A673 (cell line): Measurements from ENCODE around the gene IL11. TPM values are rescaled to one million over a fixed set of nuclear protein-coding genes. Genes with fewer than 3 reads are reported as not detected.

Experiments
- BruUV-seq: library from RNA; stranded (reverse); fragments of 400-500 nt; replicated peaks from 2 replicates; lab custom pipeline; 2021; lab: Mats Ljungman, UMichigan
- CTCF ChIA-PET: fragments of 300-600 bp; sonication (Branson Sonifier 250); formaldehyde crosslinking; loops from one replicate; lab custom pipeline; 2022; ENCODE audit warnings: antibody characterized with exemption; lab: Charles Lee
- POLR2A ChIA-PET: fragments of 300-600 bp; sonication (Branson Sonifier 250); formaldehyde crosslinking; loops from one replicate; lab custom pipeline; 2022; ENCODE audit warnings: antibody characterized with exemption; ENCODE audit not compliant: low non-redundant PET; lab: Charles Lee
- DNase-seq: peaks from one replicate; pipeline ENCODE4 v3.0.0-alpha.2; 2015; ENCODE audit warnings: low spot score
- H3K27ac ChIP-seq: fragments of 200-600 bp; sonication (generic); 2 replicates; pipeline ENCODE4 v1.5.1; 2016; ENCODE audit warnings: mixed run types, low read depth, mild to moderate bottlenecking, mixed read lengths, antibody characterized with exemption, low read length; ENCODE audit not compliant: poor library complexity, severe bottlenecking
- H3K27me3 ChIP-seq: fragments of 200-600 bp; sonication (generic); replicated peaks from 2 replicates; pipeline ENCODE4 v1.6.1; 2017; ENCODE audit warnings: mixed run types, low read depth, mild to moderate bottlenecking, mixed read lengths, antibody characterized with exemption, low read length; ENCODE audit not compliant: insufficient read depth, poor library complexity
- H3K36me3 ChIP-seq: fragments of 200-600 bp; sonication (generic); 2 replicates; pipeline ENCODE4 v1.6.1; 2016; ENCODE audit warnings: mixed run types, mild to moderate bottlenecking, mixed read lengths, antibody characterized with exemption, low read length; ENCODE audit not compliant: insufficient read depth, poor library complexity, severe bottlenecking
- H3K4me1 ChIP-seq: fragments of 200-600 bp; sonication (generic); 2 replicates; pipeline ENCODE4 v1.6.1; 2017; ENCODE audit warnings: mixed run types, mild to moderate bottlenecking, mixed read lengths, antibody characterized with exemption, low read length; ENCODE audit not compliant: insufficient read depth, poor library complexity, severe bottlenecking
- H3K4me3 ChIP-seq: fragments of 200-600 bp; sonication (generic); 2 replicates; pipeline ENCODE4 v1.5.1; 2016; ENCODE audit warnings: low read depth, mixed run types, mild to moderate bottlenecking, mixed read lengths, low read length; ENCODE audit not compliant: poor library complexity, severe bottlenecking
- H3K9me3 ChIP-seq: fragments of 200-600 bp; sonication (generic); 2 replicates; pipeline ENCODE4 v1.6.1; 2016; ENCODE audit warnings: mixed run types, low read depth, mild to moderate bottlenecking, mixed read lengths, antibody characterized with exemption, low read length; ENCODE audit not compliant: poor library complexity, severe bottlenecking
- EZH2 ChIP-seq: fragments of 200-600 bp; sonication (generic); IDR thresholded peaks from 2 replicates; pipeline ENCODE4 v1.6.1; 2017; ENCODE audit warnings: borderline replicate concordance, low read depth, mild to moderate bottlenecking, mixed read lengths, antibody characterized with exemption, low read length; ENCODE audit not compliant: poor library complexity, severe bottlenecking
- intact Hi-C: fragments of 100-400 bp; cut with micrococcal nuclease; formaldehyde crosslinking; loops from one replicate; pipeline ENCODE4 v1.10.0; 2022; ENCODE audit not compliant: unreplicated experiment
- total RNA-seq: library from RNA; stranded (reverse); gene quantifications from 2 replicates; pipeline ENCODE4 v1.2.3, GENCODE V29; 2021
- TF ChIP-seq, protein P1 (sequence below): fragments of 300-800, 200-600 bp; sonication (generic); conservative IDR thresholded peaks from 2 replicates; pipeline ENCODE4 v1.5.1; 2017; ENCODE audit warnings: low read depth, mild to moderate bottlenecking, antibody characterized with exemption, low read length, moderate library complexity, mixed read lengths

The IL11 gene
- total RNA-seq, 1 experiment from 2014 or later = 0.47 TPM

DNA sequence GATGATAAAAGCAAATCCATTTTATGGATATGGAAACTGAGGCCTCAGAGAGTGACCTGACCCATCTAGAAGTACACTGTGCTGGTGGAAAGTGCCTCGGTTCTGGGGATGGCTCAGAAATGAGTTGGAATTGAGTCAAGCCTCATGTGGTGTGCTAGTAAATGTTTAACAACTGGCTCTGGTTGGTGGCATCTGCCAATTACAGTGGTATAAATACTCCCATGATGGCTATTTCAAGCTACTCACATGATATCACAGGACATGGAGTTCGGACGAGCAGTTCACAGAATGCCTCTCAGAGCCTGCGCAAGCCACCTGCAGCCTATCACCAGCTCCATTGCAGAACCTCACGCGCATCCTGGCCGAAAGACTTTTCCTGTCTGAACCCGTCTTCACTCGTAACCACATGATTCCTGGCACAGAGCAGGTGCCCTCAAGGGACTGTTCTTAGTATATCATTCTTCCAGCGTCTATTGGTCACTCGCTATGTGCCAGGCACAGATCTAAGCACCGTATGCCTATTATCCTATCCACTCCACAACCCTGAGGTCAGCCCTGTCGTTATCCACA is 54.2 kb downstream of the IL11 start:
- BruUV-seq = no TSS peak
- TF ChIP-seq EZH2 = no peak
- TF ChIP-seq, protein P1, sequence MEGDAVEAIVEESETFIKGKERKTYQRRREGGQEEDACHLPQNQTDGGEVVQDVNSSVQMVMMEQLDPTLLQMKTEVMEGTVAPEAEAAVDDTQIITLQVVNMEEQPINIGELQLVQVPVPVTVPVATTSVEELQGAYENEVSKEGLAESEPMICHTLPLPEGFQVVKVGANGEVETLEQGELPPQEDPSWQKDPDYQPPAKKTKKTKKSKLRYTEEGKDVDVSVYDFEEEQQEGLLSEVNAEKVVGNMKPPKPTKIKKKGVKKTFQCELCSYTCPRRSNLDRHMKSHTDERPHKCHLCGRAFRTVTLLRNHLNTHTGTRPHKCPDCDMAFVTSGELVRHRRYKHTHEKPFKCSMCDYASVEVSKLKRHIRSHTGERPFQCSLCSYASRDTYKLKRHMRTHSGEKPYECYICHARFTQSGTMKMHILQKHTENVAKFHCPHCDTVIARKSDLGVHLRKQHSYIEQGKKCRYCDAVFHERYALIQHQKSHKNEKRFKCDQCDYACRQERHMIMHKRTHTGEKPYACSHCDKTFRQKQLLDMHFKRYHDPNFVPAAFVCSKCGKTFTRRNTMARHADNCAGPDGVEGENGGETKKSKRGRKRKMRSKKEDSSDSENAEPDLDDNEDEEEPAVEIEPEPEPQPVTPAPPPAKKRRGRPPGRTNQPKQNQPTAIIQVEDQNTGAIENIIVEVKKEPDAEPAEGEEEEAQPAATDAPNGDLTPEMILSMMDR = no peak
- intact Hi-C loops = no loop called here
- POLR2A ChIA-PET = no interaction called here
- CTCF ChIA-PET = no interaction called here
- H3K36me3 ChIP-seq = no peaks in the 10 kb centered on the region
- DNase-seq = no peak
- H3K27ac ChIP-seq = no peak overlapping the region
- no peaks in the 10 kb centered on the region for H3K4me1 ChIP-seq
- H3K4me3 ChIP-seq = no peak overlapping the region
- H3K27me3 ChIP-seq = no peaks in the 10 kb centered on the region
- H3K9me3 ChIP-seq = no peaks in the 10 kb centered on the region

- BruUV-seq = no TSS peak
- ChIA-PET CTCF (no interaction called here), POLR2A (no interaction called here)
- intact Hi-C loops = no loop called here
- Histone ChIP-seq H3K4me3 (no peak overlapping the region), H3K4me1 (no peaks in the 10 kb centered on the region), H3K9me3 (no peaks in the 10 kb centered on the region), H3K36me3 (peaks cover 2% of the 10 kb centered on the region), H3K27me3 (no peaks in the 10 kb centered on the region), H3K27ac (no peak overlapping the region)
- no peak for TF ChIP-seq EZH2
- TF ChIP-seq, protein P1 = no peak
- no peak for DNase-seq
Observed at GRCh38 chr19:55314396-55314795, 55.9 kb downstream of the IL11 start.

Other genes with a start within 250 kb of the IL11 start
- 37.6 and 54.3 TPM in 2 replicates for gene TNNT1, start 221.3 kb downstream of the IL11 start, total RNA-seq
- gene TNNI3, start 212.7 kb downstream of the IL11 start, total RNA-seq = 12.8 and 16.5 TPM in 2 replicates
- 4.2 and 9.1 TPM in 2 replicates for gene DNAAF3, start 203.8 kb downstream of the IL11 start, total RNA-seq
- 0.28 TPM in 1 of 2 replicates, not detected in the other for gene SYT5, start 190.2 kb downstream of the IL11 start, total RNA-seq
- gene PTPRH, start 161.0 kb downstream of the IL11 start, total RNA-seq = 0.17 and 0.55 TPM in 2 replicates
- gene TMEM86B, start 141.7 kb downstream of the IL11 start, total RNA-seq = 4.8 and 6.1 TPM in 2 replicates
- gene PPP6R1, start 111.4 kb downstream of the IL11 start, total RNA-seq = 103 and 108 TPM in 2 replicates
- gene HSPBP1, start 90.4 kb downstream of the IL11 start, total RNA-seq = 80.3 and 83.4 TPM in 2 replicates
- gene BRSK1, start 86.5 kb downstream of the IL11 start, total RNA-seq = 30.5 and 36.8 TPM in 2 replicates
- not detected in 2 replicates for gene TMEM150B, start 45.1 kb downstream of the IL11 start, total RNA-seq
- gene KMT5C, start 30.6 kb downstream of the IL11 start, total RNA-seq = 19.7 and 24.1 TPM in 2 replicates
- 0.48 TPM in 1 of 2 replicates, not detected in the other for gene COX6B2, start 15.7 kb downstream of the IL11 start, total RNA-seq
- not detected in 2 replicates for gene GARIN5B, start 7.2 kb downstream of the IL11 start, total RNA-seq
- gene TMEM190, start 6.4 kb upstream of the IL11 start, total RNA-seq = not detected in 2 replicates
- gene TMEM238, start 13.8 kb upstream of the IL11 start, total RNA-seq = 0.42 and 0.69 TPM in 2 replicates
- 1,355 and 1,380 TPM in 2 replicates for gene RPL28, start 15.5 kb upstream of the IL11 start, total RNA-seq
- gene UBE2S, start 37.3 kb upstream of the IL11 start, total RNA-seq = 509 and 587 TPM in 2 replicates
- gene SHISA7, start 72.8 kb upstream of the IL11 start, total RNA-seq = 0.21 and 0.26 TPM in 2 replicates
- 33.2 and 40.6 TPM in 2 replicates for gene ISOC2, start 91.2 kb upstream of the IL11 start, total RNA-seq
- not detected in 2 replicates for gene C19orf85, start 94.3 kb upstream of the IL11 start, total RNA-seq
- gene ZNF628, start 106.2 kb upstream of the IL11 start, total RNA-seq = 11.9 and 16.7 TPM in 2 replicates
- 55.1 and 66.0 TPM in 2 replicates for gene NAT14, start 114.7 kb upstream of the IL11 start, total RNA-seq
- gene SSC5D, start 118.0 kb upstream of the IL11 start, total RNA-seq = 1.4 and 2.2 TPM in 2 replicates
- gene SBK2, start 166.7 kb upstream of the IL11 start, total RNA-seq = not detected in 2 replicates
- gene SBK3, start 175.1 kb upstream of the IL11 start, total RNA-seq = not detected in 2 replicates
- 27.4 and 27.5 TPM in 2 replicates for gene ZNF579, start 210.4 kb upstream of the IL11 start, total RNA-seq
- 27.8 and 29.3 TPM in 2 replicates for gene FIZ1, start 229.1 kb upstream of the IL11 start, total RNA-seq
- gene ZNF524, start 229.8 kb upstream of the IL11 start, total RNA-seq = 6.3 and 7.5 TPM in 2 replicates
- gene ZNF865, start 235.2 kb upstream of the IL11 start, total RNA-seq = 16.1 and 17.1 TPM in 2 replicates